Measurements from ENCODE around the gene IL17RB. TPM values are rescaled to one million over a fixed set of nuclear protein-coding genes. Genes with fewer than 3 reads are reported as not detected.

The IL17RB gene
- total RNA-seq, 1 donor from 2014 or later = 0.16 TPM

GRCh38 chr3:53829605-53830004 is 16.8 kb upstream of the IL17RB start:
- Histone ChIP-seq H3K4me1 (ENCODE audit: insufficient read depth, low read length) (no peaks in the 10 kb centered on the region), H3K79me2 (ENCODE audit: insufficient read depth, low read length) (no peaks in the 10 kb centered on the region), H2AFZ (ENCODE audit: low read depth, low read length) (no peak overlapping the region), H3K9ac (ENCODE audit: low read length) (no peak overlapping the region), H3K9me3 (ENCODE audit: insufficient read depth, low read depth, low read length) (no peaks in the 10 kb centered on the region), H3K27ac (ENCODE audit: low read depth, low read length) (no peak overlapping the region), H3K4me2 (ENCODE audit: low read length) (no peak overlapping the region), H3K4me3 (ENCODE audit: insufficient read depth, low read depth, low read length) (no peak overlapping the region), H3K27me3 (ENCODE audit: insufficient read depth, low read length) (no peaks in the 10 kb centered on the region), H4K20me1 (ENCODE audit: insufficient read depth, low read length) (no peaks in the 10 kb centered on the region), H3K36me3 (ENCODE audit: insufficient read depth, low read length) (no peaks in the 10 kb centered on the region)
- Mint-ChIP-seq H3K36me3 (ENCODE audit: low read depth, unreplicated experiment) (no peaks in the 10 kb centered on the region), H3K27me3 (ENCODE audit: low read depth, unreplicated experiment) (no peaks in the 10 kb centered on the region), H3K4me3 (ENCODE audit: unreplicated experiment) (no peak overlapping the region), H3K27ac (ENCODE audit: unreplicated experiment) (no peak overlapping the region), H3K4me1 (ENCODE audit: low read depth, unreplicated experiment) (peaks cover 9% of the 10 kb centered on the region), H3K9me3 (ENCODE audit: unreplicated experiment) (no peaks in the 10 kb centered on the region)
- FAIRE-seq = no peak
- TF ChIP-seq CTCF (IDR thresholded peaks at IDR 0.05; ENCODE audit: insufficient read depth, low read depth, low read length) (no peak), EZH2 (IDR thresholded peaks at IDR 0.05; ENCODE audit: insufficient read depth, low read length) (no peak)
- no peak for DNase-seq (ENCODE audit: low read depth)

- no peaks in the 10 kb centered on the region for H3K9me3 ChIP-seq (ENCODE audit: insufficient read depth, low read depth, low read length)
- no peak overlapping the region for H3K27ac ChIP-seq (ENCODE audit: low read depth, low read length)
- H3K27me3 ChIP-seq (ENCODE audit: insufficient read depth, low read length) = no peaks in the 10 kb centered on the region
- Mint-ChIP-seq H3K27me3 (ENCODE audit: low read depth, unreplicated experiment) (no peaks in the 10 kb centered on the region), H3K27ac (ENCODE audit: unreplicated experiment) (no peak overlapping the region), H3K9me3 (ENCODE audit: unreplicated experiment) (no peaks in the 10 kb centered on the region), H3K4me1 (ENCODE audit: low read depth, unreplicated experiment) (peaks cover 4% of the 10 kb centered on the region), H3K4me3 (ENCODE audit: unreplicated experiment) (no peak overlapping the region), H3K36me3 (ENCODE audit: low read depth, unreplicated experiment) (no peaks in the 10 kb centered on the region)
- H3K4me2 ChIP-seq (ENCODE audit: low read length) = no peak overlapping the region
- H3K4me3 ChIP-seq (ENCODE audit: insufficient read depth, low read depth, low read length) = no peak overlapping the region
- no peaks in the 10 kb centered on the region for H3K36me3 ChIP-seq (ENCODE audit: insufficient read depth, low read length)
- no peaks in the 10 kb centered on the region for H3K4me1 ChIP-seq (ENCODE audit: insufficient read depth, low read length)
- no peaks in the 10 kb centered on the region for H4K20me1 ChIP-seq (ENCODE audit: insufficient read depth, low read length)
- no peak for DNase-seq (ENCODE audit: low read depth)
- no peak for FAIRE-seq
- no peak for TF ChIP-seq CTCF (IDR thresholded peaks at IDR 0.05; ENCODE audit: insufficient read depth, low read depth, low read length)
- TF ChIP-seq EZH2 (IDR thresholded peaks at IDR 0.05; ENCODE audit: insufficient read depth, low read length) = no peak
- no peak overlapping the region for H3K9ac ChIP-seq (ENCODE audit: low read length)
- H2AFZ ChIP-seq (ENCODE audit: low read depth, low read length) = no peak overlapping the region
- H3K79me2 ChIP-seq (ENCODE audit: insufficient read depth, low read length) = no peaks in the 10 kb centered on the region
Measured at GRCh38 chr3:53830944-53831343, 15.4 kb upstream of the IL17RB start.

GRCh38 chr3:53833053-53833645 is 13.2 kb upstream of the IL17RB start:
- Mint-ChIP-seq H3K27me3 (ENCODE audit: low read depth, unreplicated experiment) (no peaks in the 10 kb centered on the region), H3K4me3 (ENCODE audit: unreplicated experiment) (no peak overlapping the region), H3K4me1 (ENCODE audit: low read depth, unreplicated experiment) (no peaks in the 10 kb centered on the region), H3K36me3 (ENCODE audit: low read depth, unreplicated experiment) (no peaks in the 10 kb centered on the region), H3K9me3 (ENCODE audit: unreplicated experiment) (no peaks in the 10 kb centered on the region), H3K27ac (ENCODE audit: unreplicated experiment) (no peak overlapping the region)
- H3K79me2 ChIP-seq (ENCODE audit: insufficient read depth, low read length) = no peaks in the 10 kb centered on the region
- H3K36me3 ChIP-seq (ENCODE audit: insufficient read depth, low read length) = no peaks in the 10 kb centered on the region
- H3K4me2 ChIP-seq (ENCODE audit: low read length) = no peak overlapping the region
- DNase-seq (ENCODE audit: low read depth) (no peak), FAIRE-seq (no peak)
- H3K27me3 ChIP-seq (ENCODE audit: insufficient read depth, low read length) = no peaks in the 10 kb centered on the region
- TF ChIP-seq CTCF (IDR thresholded peaks at IDR 0.05; ENCODE audit: insufficient read depth, low read depth, low read length) = no peak
- no peak for TF ChIP-seq EZH2 (IDR thresholded peaks at IDR 0.05; ENCODE audit: insufficient read depth, low read length)
- H3K9me3 ChIP-seq (ENCODE audit: insufficient read depth, low read depth, low read length) = no peaks in the 10 kb centered on the region
- H4K20me1 ChIP-seq (ENCODE audit: insufficient read depth, low read length) = no peaks in the 10 kb centered on the region
- H3K27ac ChIP-seq (ENCODE audit: low read depth, low read length) = no peak overlapping the region
- no peak overlapping the region for H3K4me3 ChIP-seq (ENCODE audit: insufficient read depth, low read depth, low read length)
- no peaks in the 10 kb centered on the region for H3K4me1 ChIP-seq (ENCODE audit: insufficient read depth, low read length)
- no peak overlapping the region for H3K9ac ChIP-seq (ENCODE audit: low read length)
- no peak overlapping the region for H2AFZ ChIP-seq (ENCODE audit: low read depth, low read length)

All from astrocyte (in vitro differentiated cells and primary cell).